Muscle layer of duodenum (tissue), 2 donors: ENCODE results near the gene ABCC4.

Experiments
- H3K27ac ChIP-seq: one replicate; pipeline ENCODE4 v1.7.0; 2013; ENCODE audit warnings: mild to moderate bottlenecking, low read length
- H3K27me3 ChIP-seq: one replicate; pipeline ENCODE4 v1.7.0; 2013; ENCODE audit warnings: low read depth, mild to moderate bottlenecking, control low read depth, low read length
- H3K36me3 ChIP-seq, 2 donors: one replicate each; pipeline ENCODE4 v1.7.0; 2013; ENCODE audit warnings: low read length in 2 of 2, control low read depth in 1 of 2, mild to moderate bottlenecking in 1 of 2; ENCODE audit not compliant: insufficient read depth in 2 of 2, control insufficient read depth in 1 of 2
- H3K4me1 ChIP-seq, 2 donors: one replicate each; pipeline ENCODE4 v1.7.0; 2013; ENCODE audit warnings: low read length in 2 of 2, mild to moderate bottlenecking in 2 of 2, control low read depth in 1 of 2, moderate library complexity in 1 of 2; ENCODE audit not compliant: insufficient read depth in 2 of 2, control insufficient read depth in 1 of 2
- H3K4me3 ChIP-seq, 2 donors: one replicate each; pipeline ENCODE4 v1.7.0; 2013; ENCODE audit warnings: low read length in 2 of 2, low read depth in 1 of 2, mild to moderate bottlenecking in 1 of 2
- H3K9me3 ChIP-seq, 2 donors: one replicate each; pipeline ENCODE4 v1.7.0; 2013; ENCODE audit warnings: low read length in 2 of 2, control low read depth in 1 of 2, mild to moderate bottlenecking in 1 of 2; ENCODE audit not compliant: control insufficient read depth in 1 of 2
- donor health status: healthy.

ABCC4 gene

GRCh38 chr13:95100525-95101433 lies 200.5 kb downstream of the ABCC4 start:
- Histone ChIP-seq H3K36me3 (peaks cover 4 to 5% of the 10 kb centered on the region in 2 donors), H3K27ac (no peak overlapping the region), H3K4me3 (no peak overlapping the region), H3K4me1 (no peaks in the 10 kb centered on the region), H3K9me3 (peaks cover 0 to 3% of the 10 kb centered on the region in 2 donors), H3K27me3 (no peaks in the 10 kb centered on the region)

GRCh38 chr13:95099541-95099940 lies 201.7 kb downstream of the ABCC4 start:
- peaks cover 2 to 4% of the 10 kb centered on the region in 2 donors for H3K36me3 ChIP-seq
- no peak overlapping the region for H3K4me3 ChIP-seq
- H3K4me1 ChIP-seq = no peaks in the 10 kb centered on the region
- peaks cover 0 to 3% of the 10 kb centered on the region in 2 donors for H3K9me3 ChIP-seq
- no peak overlapping the region for H3K27ac ChIP-seq
- no peaks in the 10 kb centered on the region for H3K27me3 ChIP-seq

- H3K4me1 ChIP-seq = no peaks in the 10 kb centered on the region
- no peak overlapping the region for H3K27ac ChIP-seq
- H3K9me3 ChIP-seq = peaks cover 0 to 3% of the 10 kb centered on the region in 2 donors
- H3K27me3 ChIP-seq = no peaks in the 10 kb centered on the region
- H3K4me3 ChIP-seq = no peak overlapping the region
- no peaks in the 10 kb centered on the region for H3K36me3 ChIP-seq
These were observed 202.3 kb downstream of the ABCC4 start for GRCh38 chr13:95098916-95099315.

GRCh38 chr13:95091755-95092154 lies 209.5 kb downstream of the ABCC4 start:
- H3K27ac ChIP-seq = no peak overlapping the region
- no peaks in the 10 kb centered on the region for H3K27me3 ChIP-seq
- no peaks in the 10 kb centered on the region for H3K36me3 ChIP-seq

GRCh38 chr13:95087746-95088305 lies 213.4 kb downstream of the ABCC4 start:
- Histone ChIP-seq H3K9me3 (no peaks in the 10 kb centered on the region), H3K27ac (no peak overlapping the region), H3K4me1 (no peaks in the 10 kb centered on the region), H3K36me3 (no peaks in the 10 kb centered on the region), H3K27me3 (no peaks in the 10 kb centered on the region), H3K4me3 (no peak overlapping the region)

More at GRCh38 chr13:95091755-95092154, 209.5 kb downstream of the ABCC4 start:
- Histone ChIP-seq H3K4me3 (no peak overlapping the region), H3K4me1 (no peaks in the 10 kb centered on the region), H3K9me3 (no peaks in the 10 kb centered on the region)

- Histone ChIP-seq H3K27ac (no peak overlapping the region), H3K27me3 (no peaks in the 10 kb centered on the region), H3K36me3 (no peaks in the 10 kb centered on the region), H3K9me3 (no peaks in the 10 kb centered on the region), H3K4me1 (no peaks in the 10 kb centered on the region), H3K4me3 (no peak overlapping the region)
These were observed 214.5 kb downstream of the ABCC4 start for GRCh38 chr13:95086761-95087160.

GRCh38 chr13:95083758-95084157 lies 217.5 kb downstream of the ABCC4 start:
- Histone ChIP-seq H3K36me3 (peaks cover 0 to 7% of the 10 kb centered on the region in 2 donors), H3K4me3 (no peak overlapping the region), H3K9me3 (no peaks in the 10 kb centered on the region), H3K27me3 (no peaks in the 10 kb centered on the region), H3K4me1 (no peaks in the 10 kb centered on the region), H3K27ac (no peak overlapping the region)

GRCh38 chr13:95083066-95083465 lies 218.2 kb downstream of the ABCC4 start:
- no peaks in the 10 kb centered on the region for H3K4me1 ChIP-seq
- no peaks in the 10 kb centered on the region for H3K27me3 ChIP-seq
- no peak overlapping the region for H3K4me3 ChIP-seq
- H3K27ac ChIP-seq = no peak overlapping the region
- H3K9me3 ChIP-seq = no peaks in the 10 kb centered on the region
- H3K36me3 ChIP-seq = peaks cover 0 to 7% of the 10 kb centered on the region in 2 donors

GRCh38 chr13:95075506-95075905 lies 225.7 kb downstream of the ABCC4 start:
- Histone ChIP-seq H3K4me3 (no peak overlapping the region), H3K9me3 (no peaks in the 10 kb centered on the region), H3K4me1 (no peaks in the 10 kb centered on the region), H3K36me3 (peaks cover 4 to 33% of the 10 kb centered on the region in 2 donors), H3K27me3 (no peaks in the 10 kb centered on the region), H3K27ac (no peak overlapping the region)

GRCh38 chr13:95074820-95075219 lies 226.4 kb downstream of the ABCC4 start:
- peaks cover 4 to 40% of the 10 kb centered on the region in 2 donors for H3K36me3 ChIP-seq
- no peaks in the 10 kb centered on the region for H3K4me1 ChIP-seq
- H3K27me3 ChIP-seq = no peaks in the 10 kb centered on the region
- H3K27ac ChIP-seq = no peak overlapping the region
- H3K9me3 ChIP-seq = no peaks in the 10 kb centered on the region
- no peak overlapping the region for H3K4me3 ChIP-seq

- Histone ChIP-seq H3K4me1 (no peaks in the 10 kb centered on the region), H3K36me3 (peaks cover 8 to 45% of the 10 kb centered on the region in 2 donors), H3K27ac (no peak overlapping the region), H3K27me3 (no peaks in the 10 kb centered on the region), H3K4me3 (no peak overlapping the region), H3K9me3 (no peaks in the 10 kb centered on the region)
These were observed 227.4 kb downstream of the ABCC4 start for GRCh38 chr13:95073747-95074311.
